GM12892 (cell line): ENCODE data around the gene CLEC6A.
A peak's percentile ranks its signal among the peaks of the same experiment; 100 is the strongest.

ENCODE experiments used
- DNase-seq: peaks from one replicate; pipeline ENCODE4 v3.0.0; 2011; ENCODE audit not compliant: insufficient read length
- FAIRE-seq: peaks from 2 replicates; lab custom pipeline; 2011; peaks lifted over from hg19 to GRCh38; lab: Jason Lieb, UNC
- POLR2A ChIP-seq: IDR thresholded peaks from 2 replicates; pipeline ENCODE4 v1.6.1; 2011; ENCODE audit warnings: low read depth, low read length, control low read depth
- POLR2AphosphoS5 ChIP-seq: IDR thresholded peaks from 2 replicates; pipeline ENCODE4 v1.6.1; 2011; ENCODE audit warnings: low read depth, low read length, control low read depth
- TAF1 ChIP-seq: IDR thresholded peaks from 2 replicates; pipeline ENCODE4 v1.6.1; 2011; ENCODE audit warnings: low read depth, mild to moderate bottlenecking, control low read depth, low read length, borderline replicate concordance

The CLEC6A gene

DNA sequence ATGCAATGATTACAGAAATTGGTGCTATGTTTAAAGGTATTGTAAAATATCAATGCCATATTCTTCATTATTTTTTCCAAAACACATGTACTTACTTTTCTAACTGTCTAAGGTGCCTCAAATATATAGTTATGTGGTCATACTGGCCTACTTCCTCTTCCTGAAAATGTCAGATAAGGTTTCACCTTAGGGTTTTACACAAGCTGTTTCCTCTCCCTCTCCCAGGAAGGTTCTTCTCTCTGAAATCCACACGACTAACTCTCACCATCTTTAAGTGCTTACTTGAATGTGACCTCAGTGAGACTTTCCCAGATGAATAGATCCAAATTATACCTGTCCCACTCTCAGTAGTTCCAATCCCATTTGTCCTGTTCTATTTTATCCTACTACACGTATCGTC, 46.0 kb downstream of the CLEC6A start:
- FAIRE-seq, result peak; percentile 68
- no peak for DNase-seq
- TF ChIP-seq POLR2A, result no peak
- TF ChIP-seq TAF1, result no peak
- no peak for TF ChIP-seq POLR2AphosphoS5

DNA sequence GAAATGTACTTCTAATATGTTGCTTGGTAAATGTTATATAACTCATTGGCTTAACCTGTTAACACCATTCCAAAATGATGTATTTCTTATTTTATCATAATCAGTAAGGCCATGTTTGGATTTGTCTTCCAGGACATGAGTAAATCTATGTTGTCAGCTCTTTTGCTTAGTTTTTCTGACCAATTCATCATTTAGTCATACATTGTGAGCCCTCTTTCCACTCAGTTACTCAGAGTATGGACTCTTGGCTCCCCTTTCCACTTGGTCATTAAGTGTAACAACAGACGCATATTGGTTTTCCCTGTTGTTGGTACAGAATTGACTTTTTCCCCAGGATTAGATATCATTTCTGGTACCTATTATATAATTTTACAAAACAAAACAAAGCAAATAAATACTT, 48.6 kb downstream of the CLEC6A start:
- no peak for TF ChIP-seq TAF1
- TF ChIP-seq POLR2A, result no peak
- TF ChIP-seq POLR2AphosphoS5, result no peak
- DNase-seq (no peak), FAIRE-seq (no peak)

DNA sequence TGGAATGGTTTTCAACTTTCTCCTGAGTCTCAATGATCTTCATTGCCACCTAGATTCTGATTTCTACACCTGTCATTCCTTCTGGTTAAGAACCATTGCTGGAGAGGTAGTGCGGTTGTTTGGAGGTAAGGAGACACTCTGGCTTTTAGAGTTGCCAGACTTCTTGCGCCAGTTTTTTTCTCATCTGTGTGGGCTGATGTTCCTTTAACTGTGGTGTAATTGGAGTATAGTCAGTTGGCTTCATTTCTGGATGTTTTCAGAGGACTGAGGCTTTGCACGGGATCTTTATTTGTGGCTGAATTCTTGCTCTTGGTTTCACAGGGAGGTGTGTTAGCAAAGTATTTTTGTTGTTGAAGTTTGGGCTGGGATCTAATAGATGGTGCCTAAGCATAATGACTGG, 51.8 kb downstream of the CLEC6A start:
- FAIRE-seq (no peak), DNase-seq (no peak)
- TF ChIP-seq POLR2AphosphoS5 (no peak), TAF1 (no peak)

DNA sequence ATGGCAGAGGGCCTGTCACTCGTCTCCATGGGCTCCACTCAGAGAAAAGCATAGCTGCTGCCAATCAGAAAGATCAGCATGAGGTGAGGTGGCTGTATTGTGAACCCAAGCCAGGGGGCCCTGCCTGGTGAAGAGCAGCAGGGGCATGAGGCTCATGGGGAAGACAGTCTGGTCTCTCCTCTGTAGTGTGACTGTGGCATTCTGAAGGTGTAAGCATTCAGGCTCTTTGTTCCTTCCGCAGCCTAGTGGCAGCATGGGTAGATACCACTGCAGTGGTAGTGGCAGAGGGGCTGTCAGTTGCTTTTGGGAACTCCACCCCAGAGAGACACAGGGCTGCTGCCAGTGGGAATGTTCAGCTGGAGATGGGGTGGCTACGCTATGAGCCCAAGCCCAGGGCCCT, 52.5 kb downstream of the CLEC6A start:
- FAIRE-seq, result no peak
- no peak for DNase-seq
- TF ChIP-seq POLR2AphosphoS5, result no peak
- TF ChIP-seq TAF1, result no peak
- no peak for TF ChIP-seq POLR2A

DNA sequence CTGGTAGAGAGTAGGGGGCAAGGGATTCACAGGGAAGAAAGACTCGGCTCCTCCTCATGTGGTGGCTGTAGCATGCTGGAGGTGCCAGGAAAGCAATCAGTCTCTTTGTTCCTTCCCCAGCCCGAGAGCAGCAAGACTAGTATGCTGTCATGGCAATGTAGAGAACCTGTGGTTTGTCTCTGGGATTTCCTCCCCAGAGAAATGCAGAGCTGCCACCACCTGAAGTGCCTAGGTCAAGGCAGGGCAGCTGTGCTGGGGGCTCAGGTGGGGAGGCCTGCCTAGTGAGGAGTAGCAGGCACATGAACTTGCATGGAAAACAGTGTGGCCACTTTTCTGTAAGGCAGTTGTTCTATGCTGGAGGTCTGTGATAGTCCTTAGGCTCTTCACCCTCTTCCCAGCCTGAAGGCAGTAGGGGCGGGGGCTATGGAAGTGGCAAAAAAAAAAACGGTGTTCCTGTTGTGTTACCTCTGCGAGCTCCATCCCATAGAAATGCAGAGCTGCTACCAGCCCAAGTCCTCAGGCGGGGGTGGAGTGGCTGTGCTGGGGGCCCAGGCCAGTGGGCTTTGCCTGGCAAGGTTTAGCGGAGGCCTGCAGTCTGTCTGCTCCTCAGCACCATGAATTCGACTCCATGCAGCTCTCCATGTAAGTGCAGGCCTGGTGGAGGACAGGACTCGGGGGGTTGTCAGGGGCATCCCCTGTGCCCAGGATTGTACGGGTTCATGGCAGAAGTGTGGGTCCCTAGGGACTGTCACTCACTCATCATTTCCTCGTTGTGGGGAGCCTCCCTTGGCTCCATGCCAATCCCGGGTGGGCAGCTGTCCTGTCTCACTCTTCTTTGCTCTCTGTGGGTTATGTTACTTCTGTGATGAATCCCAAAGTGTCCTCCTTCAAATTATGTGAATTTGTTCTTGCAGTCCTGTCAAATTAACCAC, 53.4 kb downstream of the CLEC6A start:
- no peak for FAIRE-seq
- no peak for TF ChIP-seq POLR2AphosphoS5
- no peak for TF ChIP-seq TAF1
- no peak for TF ChIP-seq POLR2A
- no peak for DNase-seq

DNA sequence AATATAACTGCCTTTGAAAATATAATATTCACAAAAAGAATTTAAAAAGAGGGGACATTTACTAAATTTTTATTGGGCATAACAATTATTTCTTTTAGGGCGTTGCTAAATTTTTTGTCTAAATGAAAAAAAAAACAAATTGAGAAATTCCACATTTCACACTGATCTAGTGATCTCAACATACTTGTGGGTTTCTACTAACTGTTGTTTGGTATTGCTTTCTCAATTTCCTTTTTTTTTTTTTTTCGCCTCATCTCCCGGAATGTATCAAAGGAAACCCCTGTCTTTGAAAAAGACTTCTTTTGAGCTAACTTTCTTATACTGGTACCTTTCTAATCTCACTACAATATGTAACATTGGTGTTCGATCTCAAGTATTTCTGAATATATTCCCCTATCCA, 57.5 kb downstream of the CLEC6A start, which contains the start of gene CLEC4D:
TSS of gene CLEC4D (plus strand) at position 248 of the 400 bp plus-strand sequence. CDS start 230 bp downstream, outside the sequence.
- no peak for FAIRE-seq
- TF ChIP-seq TAF1, result no peak
- TF ChIP-seq POLR2A, result no peak
- no peak for TF ChIP-seq POLR2AphosphoS5
- no peak for DNase-seq

DNA sequence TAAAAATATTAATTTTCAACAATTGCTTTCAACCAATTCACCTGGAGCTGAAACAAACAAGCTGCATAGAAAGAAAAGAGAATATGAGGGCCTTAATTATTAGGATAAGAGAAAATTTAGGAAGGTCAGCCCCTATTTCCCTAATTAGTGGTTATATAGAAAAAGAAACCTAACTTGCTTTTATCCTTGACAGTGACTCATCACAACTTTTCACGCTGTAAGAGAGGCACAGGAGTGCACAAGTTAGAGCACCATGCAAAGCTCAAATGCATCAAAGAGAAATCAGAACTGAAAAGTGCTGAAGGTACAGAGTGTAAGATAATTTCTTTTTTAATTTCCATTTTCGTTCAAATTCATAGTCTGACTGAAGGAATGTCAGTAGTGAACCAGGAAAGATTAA, 62.2 kb downstream of the CLEC6A start:
- TF ChIP-seq POLR2A (no peak), POLR2AphosphoS5 (no peak), TAF1 (no peak)
- FAIRE-seq (no peak), DNase-seq (no peak)

DNA sequence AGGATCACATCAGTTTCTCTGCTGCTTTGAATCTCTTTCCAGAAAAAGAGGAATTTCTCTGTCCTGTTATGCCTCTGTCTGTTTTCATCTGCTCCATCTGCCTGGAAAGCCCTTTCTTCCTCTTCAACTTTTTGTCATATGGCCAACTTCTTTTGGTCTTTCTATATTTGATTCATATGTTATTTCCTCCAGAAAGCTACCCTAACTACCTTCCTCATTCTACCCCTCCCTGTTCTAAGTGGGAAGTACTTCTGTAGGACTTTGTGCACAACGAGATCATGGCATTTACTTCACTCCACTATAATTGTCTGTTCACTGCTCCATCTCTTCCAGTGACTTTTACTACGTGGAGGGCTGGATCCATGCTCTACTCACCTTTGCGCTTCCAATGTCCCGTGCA, 63.4 kb downstream of the CLEC6A start:
- DNase-seq (no peak), FAIRE-seq (no peak)
- TF ChIP-seq TAF1 (no peak), POLR2AphosphoS5 (no peak), POLR2A (no peak)

DNA sequence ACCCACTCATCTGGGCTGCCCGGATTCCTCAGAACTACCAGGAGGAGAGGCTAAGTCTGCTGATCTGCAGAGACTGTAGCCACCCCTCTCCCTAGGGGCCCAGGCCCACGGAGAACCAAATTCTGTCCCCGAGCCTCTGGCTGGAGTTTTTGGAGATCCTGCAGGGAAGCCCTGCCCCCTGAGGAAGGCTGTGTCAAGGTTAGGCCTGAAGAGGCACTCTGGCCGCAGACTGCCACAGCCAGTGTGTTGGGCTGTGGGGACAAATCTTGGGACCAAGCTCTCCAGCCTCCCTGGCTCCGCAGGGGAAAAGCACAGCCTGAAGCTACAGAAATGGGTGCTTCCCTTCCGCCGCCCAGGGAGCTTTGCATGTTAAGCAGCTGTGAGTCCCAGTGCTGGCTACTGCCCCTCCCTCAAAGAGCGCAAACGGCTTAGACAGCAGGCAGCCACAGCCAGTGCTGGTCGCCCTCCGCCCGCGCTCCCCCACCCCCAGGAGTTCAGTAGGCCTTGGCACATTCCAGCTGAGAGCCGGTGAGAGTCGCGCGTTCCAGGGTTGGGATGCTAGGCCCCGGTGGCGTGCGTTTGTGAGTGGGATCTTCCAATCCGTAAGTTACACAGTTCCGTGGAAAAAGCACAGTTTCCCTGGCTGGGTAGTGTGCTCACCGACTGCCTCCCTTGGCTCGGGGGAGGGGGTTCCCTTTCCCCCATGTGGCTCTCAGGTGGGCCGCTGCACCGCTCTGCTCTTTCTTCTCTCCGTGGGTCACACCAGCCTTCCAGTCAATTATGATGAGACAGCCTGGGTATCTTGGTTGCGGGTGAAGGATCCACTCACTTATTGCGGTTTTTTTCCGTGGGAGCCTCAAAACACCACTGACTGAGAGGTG, 71.7 kb downstream of the CLEC6A start:
- DNase-seq (no peak), FAIRE-seq (no peak)
- TF ChIP-seq TAF1 (no peak), POLR2AphosphoS5 (no peak), POLR2A (no peak)
